NCI-H226 (cell line): Measurements from ENCODE around the gene RACGAP1.

Source experiments
- DNase-seq: peaks from one replicate; pipeline ENCODE4 v3.0.0-alpha.2; 2015

Gene RACGAP1

GRCh38 chr12:49953961-49954846, 71.1 kb downstream of the RACGAP1 start:
- DNase-seq: no peak

- DNase-seq: no peak
These were observed 72.1 kb downstream of the RACGAP1 start for GRCh38 chr12:49953151-49953550.

GRCh38 chr12:49952391-49953055, 72.8 kb downstream of the RACGAP1 start:
- DNase-seq: no peak

GRCh38 chr12:49951411-49952240, 73.7 kb downstream of the RACGAP1 start:
- no peak for DNase-seq

- no peak for DNase-seq
These were observed 74.7 kb downstream of the RACGAP1 start, which contains the start of gene AQP2 for GRCh38 chr12:49950273-49951251. Gene AQP2, plus strand, starts transcription at chr12:49950737. Its CDS starts 94 bp downstream, at chr12:49950831.

GRCh38 chr12:49949866-49950265, 75.4 kb downstream of the RACGAP1 start:
- no peak for DNase-seq

GRCh38 chr12:49948866-49949845, 76.1 kb downstream of the RACGAP1 start:
- no peak for DNase-seq

- no peak for DNase-seq
These were observed 77.6 kb downstream of the RACGAP1 start for GRCh38 chr12:49947593-49948226.

- DNase-seq: no peak
These were observed 78.8 kb downstream of the RACGAP1 start for GRCh38 chr12:49946497-49946896.

- no peak for DNase-seq
These were observed 79.2 kb downstream of the RACGAP1 start for GRCh38 chr12:49946086-49946485.

GRCh38 chr12:49945394-49946080, 79.8 kb downstream of the RACGAP1 start:
- peak; percentile 68 for DNase-seq

GRCh38 chr12:49944718-49945117, 80.6 kb downstream of the RACGAP1 start:
- no peak for DNase-seq

- DNase-seq: no peak
These were observed 81.2 kb downstream of the RACGAP1 start for GRCh38 chr12:49944046-49944445.

- no peak for DNase-seq
These were observed 81.7 kb downstream of the RACGAP1 start for GRCh38 chr12:49943625-49943960.

- DNase-seq: no peak
These were observed 82.2 kb downstream of the RACGAP1 start for GRCh38 chr12:49942921-49943624.

- DNase-seq: no peak
These were observed 82.8 kb downstream of the RACGAP1 start for GRCh38 chr12:49942512-49942893.

GRCh38 chr12:49941556-49942511, 83.5 kb downstream of the RACGAP1 start:
- no peak for DNase-seq

GRCh38 chr12:49939707-49940106, 85.6 kb downstream of the RACGAP1 start:
- DNase-seq: no peak
